ENCODE data around the gene STIM2. TPM values are rescaled to one million over a fixed set of nuclear protein-coding genes. Genes with fewer than 3 reads are reported as not detected.
A peak's percentile ranks its signal among the peaks of the same experiment; 100 is the strongest.

Gene STIM2
- polyA plus RNA-seq, 3 donors, result 8.6 to 16.5 (median 8.8) TPM

DNA sequence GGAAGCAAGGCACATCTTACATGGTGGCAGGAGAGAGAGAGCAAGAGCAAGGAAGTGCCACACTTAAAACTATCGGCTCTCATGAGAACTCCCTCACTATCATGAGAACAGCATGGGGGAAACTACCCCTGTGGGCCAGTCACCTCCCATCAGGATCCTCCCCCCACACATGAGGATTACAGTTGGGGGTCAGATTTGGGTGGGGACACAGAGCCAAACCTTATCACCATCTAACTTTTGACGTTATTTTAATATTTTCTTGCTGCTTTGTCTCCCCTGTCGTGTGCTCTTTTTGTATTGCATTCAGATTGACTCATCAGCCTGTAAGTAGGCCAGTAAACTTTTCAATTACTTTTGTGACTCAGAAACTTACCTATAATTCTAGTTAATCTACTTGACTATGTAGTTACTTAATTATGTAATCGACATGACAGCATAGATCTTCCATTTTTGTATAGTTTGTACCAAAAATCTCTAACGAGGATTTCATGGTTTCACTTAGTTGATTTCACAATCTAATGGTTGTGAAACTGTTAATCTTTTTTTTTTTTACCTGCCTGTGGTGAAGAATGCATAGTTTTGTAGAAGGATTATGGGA, 18.3 kb downstream of the STIM2 start:
- Mint-ChIP-seq H3K27ac (peak overlapping the region in 4 of 7 donors; percentile 4 to 68 (median 37)), H3K36me3 (peaks cover 9 to 13% of the 10 kb centered on the region in 2 donors), H3K27me3 (ENCODE audit: low read depth in 3 of 3) (peaks cover 0 to 5% (median 0%) of the 10 kb centered on the region in 3 donors), H3K4me1 (peaks cover 22% of the 10 kb centered on the region), H3K9me3 (peaks cover 0 to 6% (median 2%) of the 10 kb centered on the region in 7 donors), H3K4me3 (no peak overlapping the region)
- Histone ChIP-seq H4K20me1 (ENCODE audit: insufficient read depth, low read length) (peaks cover 5% of the 10 kb centered on the region), H3K36me3 (replicated peaks in 1 of 2; ENCODE audit: control insufficient read depth in 1 of 2, insufficient read depth in 2 of 2, low read length in 2 of 2) (no peaks in the 10 kb centered on the region), H3K27ac (ENCODE audit: low read depth in 1 of 2, low read length in 2 of 2) (no peak overlapping the region), H3K9me3 (replicated peaks in 1 of 2; ENCODE audit: control insufficient read depth in 1 of 2, insufficient read depth in 1 of 2, low read length in 2 of 2) (peaks cover 0 to 3% of the 10 kb centered on the region in 2 donors), H3K4me3 (replicated peaks in 1 of 3; ENCODE audit: low read depth in 2 of 3, low read length in 3 of 3) (no peak overlapping the region), H3K4me1 (ENCODE audit: control insufficient read depth in 1 of 2, insufficient read depth in 2 of 2, low read length in 2 of 2) (peaks cover 5 to 11% of the 10 kb centered on the region in 2 donors), H3K9ac (ENCODE audit: insufficient read depth, low read length, poor library complexity, severe bottlenecking) (no peak overlapping the region), H3K4me2 (replicated peaks; ENCODE audit: extremely low read depth, low read length, poor library complexity, severe bottlenecking) (no peak overlapping the region), H3K79me2 (ENCODE audit: insufficient read depth, low read length) (peaks cover 63% of the 10 kb centered on the region), H3K27me3 (ENCODE audit: control insufficient read depth in 2 of 2, insufficient read depth in 2 of 2, low read length in 2 of 2) (no peaks in the 10 kb centered on the region), H2AFZ (ENCODE audit: insufficient read depth, low read depth, low read length, poor library complexity, severe bottlenecking) (no peak overlapping the region)
- DNase-seq, result no peak
- intact Hi-C loops (cut with micrococcal nuclease), result no loop called here
- TF ChIP-seq CTCF (IDR thresholded peaks at IDR 0.05), result no peak
- no CpG with 5 or more reads among the region's 5 CpGs for WGBS (ENCODE audit: insufficient coverage)

DNA sequence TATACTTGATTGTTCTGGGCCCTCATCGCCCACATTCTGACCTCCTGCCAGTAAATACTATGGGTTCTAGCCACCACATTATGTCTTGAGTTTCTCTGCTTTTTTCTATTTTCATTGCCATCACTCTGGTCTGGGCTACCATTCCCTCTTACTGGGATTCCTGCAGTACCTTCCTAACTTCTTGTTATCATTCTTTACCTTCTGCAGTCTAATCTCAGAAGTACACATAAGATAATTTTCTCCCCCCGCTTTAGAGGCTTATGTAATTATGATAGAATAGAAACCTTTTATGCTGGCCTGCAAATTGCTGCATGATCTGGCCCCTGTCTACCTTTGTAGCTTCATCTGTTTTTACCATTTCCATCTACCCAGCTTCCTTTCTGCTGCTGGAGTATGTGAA, 19.2 kb downstream of the STIM2 start:
- H2AFZ ChIP-seq (ENCODE audit: insufficient read depth, low read depth, low read length, poor library complexity, severe bottlenecking), result no peak overlapping the region
- Mint-ChIP-seq H3K27ac (peak overlapping the region in 1 of 7 donors; percentile 58), H3K36me3 (peaks cover 9 to 13% of the 10 kb centered on the region in 2 donors), H3K4me3 (no peak overlapping the region), H3K4me1 (peaks cover 27% of the 10 kb centered on the region), H3K9me3 (peaks cover 0 to 6% (median 2%) of the 10 kb centered on the region in 7 donors), H3K27me3 (ENCODE audit: low read depth in 3 of 3) (peaks cover 0 to 5% (median 0%) of the 10 kb centered on the region in 3 donors)
- peaks cover 0 to 3% of the 10 kb centered on the region in 2 donors for H3K9me3 ChIP-seq (replicated peaks in 1 of 2; ENCODE audit: control insufficient read depth in 1 of 2, insufficient read depth in 1 of 2, low read length in 2 of 2)
- no peak overlapping the region for H3K27ac ChIP-seq (ENCODE audit: low read depth in 1 of 2, low read length in 2 of 2)
- intact Hi-C loops (cut with micrococcal nuclease), result no loop called here
- no peaks in the 10 kb centered on the region for H3K27me3 ChIP-seq (ENCODE audit: control insufficient read depth in 2 of 2, insufficient read depth in 2 of 2, low read length in 2 of 2)
- peaks cover 13 to 17% of the 10 kb centered on the region in 2 donors for H3K4me1 ChIP-seq (ENCODE audit: control insufficient read depth in 1 of 2, insufficient read depth in 2 of 2, low read length in 2 of 2)
- no peaks in the 10 kb centered on the region for H4K20me1 ChIP-seq (ENCODE audit: insufficient read depth, low read length)
- no peaks in the 10 kb centered on the region for H3K36me3 ChIP-seq (replicated peaks in 1 of 2; ENCODE audit: control insufficient read depth in 1 of 2, insufficient read depth in 2 of 2, low read length in 2 of 2)
- no peak overlapping the region for H3K4me3 ChIP-seq (replicated peaks in 1 of 3; ENCODE audit: low read depth in 2 of 3, low read length in 3 of 3)
- 86% methylated on average over 1 of the region's 2 CpGs for WGBS (ENCODE audit: insufficient coverage)
- no peak overlapping the region for H3K9ac ChIP-seq (ENCODE audit: insufficient read depth, low read length, poor library complexity, severe bottlenecking)
- TF ChIP-seq CTCF (IDR thresholded peaks at IDR 0.05), result no peak
- DNase-seq, result no peak
- no peak overlapping the region for H3K4me2 ChIP-seq (replicated peaks; ENCODE audit: extremely low read depth, low read length, poor library complexity, severe bottlenecking)
- H3K79me2 ChIP-seq (ENCODE audit: insufficient read depth, low read length), result peaks cover 64% of the 10 kb centered on the region
